OCI-LY1 (cell line): ENCODE data around the gene ASPDH.

Experiments used
- H2AFZ ChIP-seq: fragments of 200-600 bp; sonication (generic), shearing (Covaris generic); 2 replicates; pipeline ENCODE4 v1.6.0; 2014; ENCODE audit warnings: antibody characterized with exemption, mild to moderate bottlenecking, low read length
- H3F3A ChIP-seq: fragments of 200-600 bp; sonication (generic), shearing (Covaris generic); 2 replicates; pipeline ENCODE4 v1.6.0; 2014; ENCODE audit warnings: mild to moderate bottlenecking, antibody characterized with exemption, low read length, moderate library complexity; ENCODE audit not compliant: insufficient read depth
- H3K27ac ChIP-seq: fragments of 200-600 bp; sonication (generic); 2 replicates; pipeline ENCODE4 v1.5.1; 2014; ENCODE audit warnings: low read length, mixed run types, mild to moderate bottlenecking, low read depth; ENCODE audit not compliant: poor library complexity, severe bottlenecking
- H3K27me3 ChIP-seq: fragments of 200-600 bp; sonication (generic); 2 replicates; pipeline ENCODE4 v1.6.0; 2014; ENCODE audit warnings: antibody characterized with exemption, mild to moderate bottlenecking, low read length, moderate library complexity; ENCODE audit not compliant: insufficient read depth
- H3K36me3 ChIP-seq: fragments of 200-600 bp; sonication (generic); 2 replicates; pipeline ENCODE4 v1.6.1; 2014; ENCODE audit warnings: mild to moderate bottlenecking, antibody characterized with exemption, low read length, moderate library complexity, mixed read lengths; ENCODE audit not compliant: insufficient read depth
- H3K4me1 ChIP-seq: fragments of 200-600 bp; sonication (generic); 2 replicates; pipeline ENCODE4 v1.5.1; 2014; ENCODE audit warnings: mild to moderate bottlenecking, low read length, moderate library complexity; ENCODE audit not compliant: insufficient read depth, severe bottlenecking
- H3K4me2 ChIP-seq: fragments of 200-600 bp; sonication (generic), shearing (Covaris generic); 2 replicates; pipeline ENCODE4 v1.6.1; 2014; ENCODE audit warnings: low read length
- H3K4me3 ChIP-seq: fragments of 200-600 bp; sonication (generic); 2 replicates; pipeline ENCODE4 v1.5.1; 2014; ENCODE audit warnings: low read length, low read depth, mild to moderate bottlenecking, mixed read lengths; ENCODE audit not compliant: poor library complexity, severe bottlenecking
- H3K79me2 ChIP-seq: fragments of 200-600 bp; shearing (Covaris generic); 2 replicates; pipeline ENCODE4 v1.6.1; 2016; ENCODE audit warnings: mixed run types, low read length, mixed read lengths; ENCODE audit not compliant: insufficient read depth
- H3K9ac ChIP-seq: fragments of 200-600 bp; sonication (generic), shearing (Covaris generic); 2 replicates; pipeline ENCODE4 v1.6.1; 2014; ENCODE audit warnings: mild to moderate bottlenecking, low read length, mixed read lengths
- H3K9me2 ChIP-seq: fragments of 200-600 bp; sonication (generic), shearing (Covaris generic); 2 replicates; pipeline ENCODE4 v1.6.1; 2014; ENCODE audit warnings: low read depth, mild to moderate bottlenecking, low read length, mixed read lengths
- H3K9me3 ChIP-seq: fragments of 200-600 bp; shearing (Covaris generic); 2 replicates; pipeline ENCODE4 v1.6.1; 2014; ENCODE audit warnings: low read length, mixed read lengths
- H4K20me1 ChIP-seq: fragments of 200-600 bp; sonication (generic), shearing (Covaris generic); 2 replicates; pipeline ENCODE4 v1.6.0; 2016; ENCODE audit warnings: mild to moderate bottlenecking, low read length; ENCODE audit not compliant: insufficient read depth
- CTCF ChIP-seq: fragments of 200-600 bp; sonication (generic), shearing (Covaris generic); IDR thresholded peaks from 2 replicates; pipeline ENCODE4 v1.5.1; 2017; ENCODE audit warnings: mild to moderate bottlenecking, antibody characterized with exemption, low read length, moderate library complexity, mixed read lengths
- EZH2 ChIP-seq: fragments of 200-600 bp; sonication (generic), shearing (Covaris generic); IDR thresholded peaks from 2 replicates; pipeline ENCODE4 v1.8.0; 2017; ENCODE audit warnings: borderline replicate concordance, mixed run types, mild to moderate bottlenecking, antibody characterized with exemption, low read length, moderate library complexity, mixed read lengths

ASPDH gene

GRCh38 chr19:50507376-50507775 lies 6.3 kb downstream of the ASPDH start:
- Histone ChIP-seq H3K79me2 (no peaks in the 10 kb centered on the region), H3K9me3 (no peaks in the 10 kb centered on the region), H3K4me2 (no peak overlapping the region), H3F3A (no peaks in the 10 kb centered on the region), H2AFZ (no peak overlapping the region), H3K27ac (no peak overlapping the region), H3K4me1 (peaks cover 14% of the 10 kb centered on the region), H3K36me3 (no peaks in the 10 kb centered on the region), H3K4me3 (no peak overlapping the region), H3K27me3 (no peaks in the 10 kb centered on the region), H3K9ac (no peak overlapping the region), H3K9me2 (no peaks in the 10 kb centered on the region), H4K20me1 (no peaks in the 10 kb centered on the region)
- TF ChIP-seq CTCF (no peak), EZH2 (no peak)

DNA sequence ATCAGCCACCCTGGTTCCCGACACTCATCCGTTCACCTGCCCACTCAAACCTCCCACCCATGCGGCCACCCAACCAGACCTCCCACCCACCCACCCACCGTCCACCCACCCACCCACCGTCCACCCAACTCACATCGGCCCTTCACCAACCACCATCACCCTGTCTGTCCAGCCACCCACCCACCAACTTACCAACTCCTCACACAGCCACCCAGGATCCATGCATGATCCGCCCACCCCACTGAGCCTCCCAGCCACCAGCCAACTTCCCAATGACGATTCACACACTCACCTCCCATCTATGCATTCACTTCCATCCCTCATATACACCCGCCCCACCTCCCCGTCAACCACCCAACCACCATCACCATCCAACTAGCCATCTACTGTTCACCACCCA lies 7.0 kb downstream of the ASPDH start:
- H3K4me3 ChIP-seq = no peak overlapping the region
- H2AFZ ChIP-seq = no peak overlapping the region
- no peaks in the 10 kb centered on the region for H4K20me1 ChIP-seq
- peaks cover 9% of the 10 kb centered on the region for H3K4me1 ChIP-seq
- no peaks in the 10 kb centered on the region for H3K9me3 ChIP-seq
- H3K9me2 ChIP-seq = no peaks in the 10 kb centered on the region
- H3F3A ChIP-seq = no peaks in the 10 kb centered on the region
- no peaks in the 10 kb centered on the region for H3K79me2 ChIP-seq
- TF ChIP-seq EZH2 (no peak), CTCF (no peak)
- no peaks in the 10 kb centered on the region for H3K27me3 ChIP-seq
- H3K4me2 ChIP-seq = no peak overlapping the region
- no peak overlapping the region for H3K27ac ChIP-seq
- no peaks in the 10 kb centered on the region for H3K36me3 ChIP-seq
- H3K9ac ChIP-seq = no peak overlapping the region

DNA sequence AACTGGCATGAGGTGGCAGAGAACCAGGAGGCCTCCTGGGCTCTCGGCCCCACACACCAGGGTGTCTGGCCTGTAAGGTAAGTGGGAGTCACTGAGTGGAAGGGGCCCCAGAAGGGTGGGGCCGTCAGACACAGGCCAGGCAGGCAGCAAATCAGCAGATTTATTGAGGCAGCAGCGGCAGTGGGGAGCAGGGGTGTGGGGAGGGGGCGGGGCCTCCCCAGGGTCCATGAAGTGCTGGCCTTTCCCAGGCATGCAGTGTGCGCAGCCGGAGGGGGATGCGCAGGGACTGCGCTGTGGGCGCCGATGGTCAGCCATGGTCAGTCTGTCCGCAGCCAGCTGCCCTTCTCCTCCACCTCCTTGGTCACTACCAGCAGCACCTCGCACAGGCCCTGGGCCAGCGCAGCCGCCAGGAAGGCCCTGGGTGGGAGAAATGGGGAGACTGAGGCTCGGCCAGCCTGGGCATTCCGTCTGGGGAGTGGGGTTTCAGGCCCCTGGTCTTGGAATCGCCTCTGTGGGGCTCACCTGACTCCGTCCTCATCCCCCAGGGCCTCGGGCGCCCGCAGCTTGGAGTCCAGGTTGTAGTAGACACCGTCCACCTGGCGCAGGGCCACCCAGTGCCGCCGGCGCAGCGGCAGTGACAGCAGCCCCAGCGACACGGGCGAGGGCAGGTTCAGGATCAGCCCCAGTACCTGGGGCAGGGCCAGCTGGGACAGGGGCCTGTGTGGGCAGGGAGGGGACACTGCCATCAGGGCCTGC lies 7.7 kb downstream of the ASPDH start:
- H3K9ac ChIP-seq = no peak overlapping the region
- no peaks in the 10 kb centered on the region for H4K20me1 ChIP-seq
- H3K4me3 ChIP-seq = no peak overlapping the region
- H3K9me3 ChIP-seq = no peaks in the 10 kb centered on the region
- no peaks in the 10 kb centered on the region for H3F3A ChIP-seq
- H3K36me3 ChIP-seq = no peaks in the 10 kb centered on the region
- H3K4me2 ChIP-seq = no peak overlapping the region
- H3K27ac ChIP-seq = no peak overlapping the region
- no peaks in the 10 kb centered on the region; the same call in 1 of the 2 replicates for H3K27me3 ChIP-seq
- peaks cover 6% of the 10 kb centered on the region for H3K4me1 ChIP-seq
- H3K9me2 ChIP-seq = no peaks in the 10 kb centered on the region
- H3K79me2 ChIP-seq = no peaks in the 10 kb centered on the region
- no peak overlapping the region for H2AFZ ChIP-seq
- no peak for TF ChIP-seq EZH2
